NCI-H2081 treated with DMSO at 0.1 percent for 48 hours (cell line): ENCODE results near the gene GHR.

ENCODE experiments used
- DNase-seq: peaks from one replicate; lab custom pipeline; 2025; lab: John Stamatoyannopoulos, UW

GHR gene

DNA sequence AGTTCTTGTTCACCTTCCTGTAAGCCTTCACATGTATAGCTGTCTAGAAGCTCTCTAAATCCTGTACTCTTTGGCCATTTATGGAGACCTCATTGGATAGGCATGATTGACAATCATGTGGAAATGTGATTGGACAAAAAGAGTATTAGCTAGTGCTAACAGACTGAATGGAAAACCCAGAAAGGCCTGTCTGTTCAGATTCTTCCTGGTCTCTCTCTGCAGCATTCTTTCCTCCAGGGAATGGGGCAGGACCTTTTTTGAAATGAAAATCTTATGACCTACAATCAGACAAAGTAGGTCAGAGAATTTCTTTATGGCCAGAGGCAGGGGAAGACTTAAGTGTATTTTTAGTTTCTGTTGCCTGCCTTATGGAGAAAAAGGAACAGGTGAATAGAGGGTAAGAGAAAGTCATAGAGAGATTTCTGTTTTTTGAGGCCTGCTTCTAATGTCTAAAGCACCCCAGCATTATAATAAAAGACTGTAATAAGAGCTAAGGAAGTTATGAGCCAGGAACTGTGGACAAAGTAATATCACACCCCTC lies 181.0 kb downstream of the GHR start:
- no peak for DNase-seq

DNA sequence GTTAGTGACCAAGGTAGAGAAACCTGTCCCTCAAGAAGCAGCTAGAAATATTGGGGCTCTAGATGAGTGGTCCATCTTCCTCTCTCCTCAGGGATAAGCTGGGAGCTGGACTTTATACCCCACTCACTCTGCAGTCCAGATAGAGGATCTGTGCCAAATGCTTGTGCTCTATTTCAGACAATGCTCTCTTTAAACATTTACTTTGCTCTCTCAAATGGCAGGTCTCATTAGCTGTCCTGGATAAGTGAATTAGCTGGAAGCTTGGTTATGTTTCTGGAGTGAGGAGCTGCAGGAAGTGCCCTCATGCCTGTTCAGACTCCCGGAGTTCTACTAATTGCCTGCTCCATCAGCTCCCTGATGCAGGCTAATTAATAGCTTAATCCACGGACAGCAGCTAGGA lies 182.3 kb downstream of the GHR start:
- DNase-seq = no peak

DNA sequence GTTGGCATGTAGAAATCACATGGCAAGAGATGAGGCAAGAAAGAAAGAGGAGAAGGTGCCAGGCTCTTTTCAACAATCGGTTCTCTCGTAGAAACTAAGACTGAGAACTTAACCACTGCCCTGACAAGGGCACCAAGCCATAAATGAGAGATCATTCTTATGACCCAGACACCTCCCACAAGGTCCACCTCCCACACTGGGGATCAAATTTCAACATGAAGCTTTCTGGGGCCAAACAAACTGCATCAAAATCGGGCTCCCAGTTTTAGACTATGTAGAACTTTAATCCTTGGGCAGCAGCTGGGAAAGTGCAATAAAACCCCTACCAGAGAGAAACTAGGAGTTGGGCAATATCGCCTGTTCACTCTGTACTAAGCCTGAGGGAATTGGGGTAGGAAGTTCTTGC lies 183.2 kb downstream of the GHR start:
- DNase-seq = no peak

DNA sequence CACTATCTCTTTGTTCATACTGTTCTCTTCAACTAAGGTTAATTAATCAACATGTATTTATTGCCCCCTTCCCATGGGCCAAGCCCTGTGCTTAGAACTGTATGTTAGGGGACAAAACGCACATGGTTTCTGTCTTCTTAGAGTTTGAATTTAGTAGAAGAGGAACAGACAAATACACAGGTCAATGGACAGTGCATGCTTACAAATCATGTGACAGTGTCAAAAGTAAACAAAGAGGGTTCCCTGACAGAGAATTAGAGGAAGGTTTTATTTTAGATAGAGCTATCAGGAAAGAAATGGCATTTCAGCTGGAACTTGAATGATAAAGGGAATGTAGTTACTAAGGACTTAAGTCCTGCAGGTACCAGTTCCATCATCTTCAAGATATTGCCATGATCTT lies 188.2 kb downstream of the GHR start:
- DNase-seq = no peak

DNA sequence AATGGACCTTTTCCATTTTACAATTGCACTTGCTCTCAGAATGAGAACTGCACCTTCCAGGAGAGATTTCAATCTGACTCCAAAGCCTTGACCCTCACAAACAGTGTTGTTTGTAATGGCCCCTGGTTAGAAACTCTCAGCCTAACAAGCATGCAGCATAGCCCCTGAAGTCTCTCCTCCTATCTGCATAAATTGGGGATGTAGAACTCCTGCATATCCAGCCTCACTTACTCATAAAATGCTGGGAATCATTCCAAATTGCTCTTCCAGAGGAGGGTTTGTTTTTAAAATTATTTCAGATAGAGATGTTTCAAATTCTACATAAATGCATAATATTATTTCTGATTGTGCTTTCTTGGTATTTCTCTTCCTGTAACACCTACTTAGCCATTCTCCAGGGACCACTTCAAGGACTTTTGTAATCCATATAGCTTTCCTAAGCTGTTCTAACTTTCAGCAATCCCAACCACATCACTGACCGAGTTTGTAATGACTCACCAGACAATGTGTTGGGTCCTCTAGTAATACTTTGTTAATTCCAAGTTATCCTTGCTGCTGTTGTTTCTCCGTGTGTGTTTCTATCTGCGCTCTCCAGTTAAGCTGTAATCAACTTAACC lies 189.6 kb downstream of the GHR start:
- no peak for DNase-seq

DNA sequence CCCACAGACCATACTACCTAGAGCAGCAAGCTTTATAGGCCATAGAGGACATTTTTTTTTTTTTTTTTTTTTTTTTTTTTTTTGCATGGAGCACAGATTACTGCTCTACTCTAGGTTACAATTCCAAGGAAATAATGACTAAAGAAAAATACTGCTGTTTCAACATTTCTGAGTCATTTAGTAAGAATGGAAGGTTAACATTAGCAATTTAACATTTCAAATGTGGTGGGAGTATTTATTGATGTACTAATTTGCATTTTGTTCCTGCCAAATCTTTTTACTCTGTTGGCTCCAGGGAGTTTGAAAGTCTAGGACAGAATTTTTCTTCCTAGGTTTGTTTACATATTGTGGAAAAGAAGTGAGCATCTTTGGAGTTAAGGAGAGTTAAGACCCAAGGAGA lies 191.3 kb downstream of the GHR start:
- no peak for DNase-seq

DNA sequence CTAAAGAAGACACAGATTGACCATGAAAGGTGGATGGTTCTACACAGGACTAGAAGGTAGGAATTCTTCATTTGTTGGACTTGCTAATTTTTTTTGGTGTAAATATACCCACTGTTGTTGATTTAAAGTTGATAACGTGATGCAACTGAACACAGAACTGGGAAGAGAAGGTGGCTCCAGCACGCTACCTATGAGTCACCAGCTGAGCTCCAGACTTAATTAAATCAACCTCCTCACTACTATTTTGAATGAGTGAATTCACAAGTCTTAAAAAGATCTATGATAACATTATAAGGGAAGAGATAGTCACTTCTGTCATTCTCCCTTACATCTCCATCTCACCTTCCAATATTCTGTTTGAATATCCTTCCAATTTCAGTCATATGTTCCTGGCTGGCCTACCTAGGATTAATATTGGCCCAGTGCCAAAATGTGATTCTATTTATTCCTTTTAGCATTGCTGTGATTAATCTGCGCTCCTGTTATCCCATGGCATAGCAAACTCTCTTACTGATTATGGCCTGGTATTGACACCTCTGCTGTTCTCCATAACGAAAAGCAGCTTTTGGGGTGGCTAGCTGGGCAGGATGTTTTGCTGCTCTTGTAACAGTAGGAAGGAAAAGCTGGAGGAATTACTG lies 197.5 kb downstream of the GHR start:
- DNase-seq = no peak

DNA sequence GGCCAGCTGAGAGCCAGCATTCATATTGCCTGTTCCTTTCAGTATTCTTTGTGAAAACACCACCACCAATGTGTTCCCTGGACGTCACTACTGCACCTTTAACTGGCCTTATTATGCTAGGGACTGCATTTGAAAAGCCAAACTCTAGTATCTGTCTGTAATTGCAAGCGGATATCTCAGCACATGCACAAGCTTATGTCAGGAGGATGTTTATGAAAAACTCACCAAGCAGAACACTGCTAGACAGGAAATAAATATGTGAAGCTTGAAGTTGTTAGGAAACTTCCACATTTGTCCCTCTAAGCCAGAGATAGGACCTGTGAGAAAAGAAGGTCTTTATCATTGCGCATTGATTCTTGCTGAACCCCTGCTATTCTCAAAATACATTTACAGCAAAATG lies 198.0 kb downstream of the GHR start:
- no peak for DNase-seq

DNA sequence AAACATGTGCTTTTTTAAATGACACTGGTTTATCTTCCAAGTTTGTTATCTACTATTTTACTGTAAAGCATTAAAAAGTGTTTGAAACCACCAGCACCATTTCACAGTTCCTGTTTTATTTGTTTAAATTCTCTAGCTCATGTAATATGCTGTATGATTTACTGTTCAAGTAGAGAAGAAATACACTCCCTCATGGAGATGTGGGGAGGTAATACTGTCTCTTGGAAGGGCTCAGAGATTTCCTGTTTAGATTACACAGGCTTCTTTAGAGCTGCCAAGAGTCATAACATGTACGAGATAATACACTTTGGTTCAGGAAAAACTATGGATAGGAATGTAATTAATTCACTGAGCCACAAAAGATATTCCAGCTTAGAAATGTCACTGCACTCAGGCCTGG lies 198.4 kb downstream of the GHR start:
- DNase-seq = no peak

DNA sequence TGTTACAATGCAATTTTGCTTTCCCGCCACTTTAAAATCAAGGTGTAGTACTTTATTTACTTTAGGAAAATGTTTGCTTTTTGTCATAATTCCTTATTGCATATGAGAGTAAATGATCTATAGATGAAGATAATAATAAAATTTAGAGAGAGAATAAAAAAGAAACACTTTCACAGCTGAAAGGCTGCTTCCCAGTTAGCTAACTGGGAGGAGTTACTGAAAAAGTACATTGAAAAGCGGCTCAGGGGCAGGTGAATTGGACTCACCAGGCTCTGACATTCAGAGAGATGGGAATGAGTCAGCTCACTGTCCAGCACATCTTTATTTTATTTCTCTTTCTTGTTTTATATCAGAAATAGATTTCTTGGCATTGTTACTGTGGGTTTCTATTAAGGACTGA lies 201.7 kb downstream of the GHR start:
- no peak for DNase-seq

DNA sequence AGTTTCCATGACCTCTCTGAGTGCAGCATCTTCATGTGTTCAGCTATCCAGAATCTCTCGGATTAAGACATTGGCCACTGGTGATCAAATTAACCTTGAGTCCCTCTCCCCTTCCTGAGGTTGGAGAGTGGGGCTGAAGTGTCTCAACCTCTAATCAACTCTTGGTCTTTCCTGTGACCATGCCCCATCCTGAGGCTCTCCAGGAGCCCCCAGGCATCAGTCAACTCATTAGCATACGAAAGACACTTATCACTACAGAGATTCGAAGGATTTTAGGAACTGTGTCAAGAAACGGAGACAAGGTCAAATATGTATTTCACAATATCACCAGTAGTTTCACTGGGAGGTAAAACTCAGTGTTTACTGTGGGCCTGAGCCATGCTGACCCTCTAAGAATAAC lies 203.2 kb downstream of the GHR start:
- no peak for DNase-seq

DNA sequence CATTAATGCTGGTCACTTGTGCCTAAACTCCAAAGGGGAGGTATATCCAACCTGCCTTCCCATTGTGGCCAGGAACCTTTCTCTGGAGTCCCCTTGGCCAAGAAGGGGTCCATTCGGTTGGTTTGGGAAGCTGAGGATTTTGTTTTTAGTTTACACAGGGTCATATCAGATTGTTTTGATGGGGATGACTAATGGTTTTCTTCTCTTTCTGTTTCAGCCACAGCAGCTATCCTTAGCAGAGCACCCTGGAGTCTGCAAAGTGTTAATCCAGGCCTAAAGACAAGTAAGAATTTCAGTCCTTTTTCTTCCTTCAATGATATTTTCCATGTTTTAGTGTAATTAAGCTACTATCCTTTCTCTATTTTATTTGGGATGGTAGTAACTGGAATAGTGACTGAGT lies 205.6 kb downstream of the GHR start:
- DNase-seq = no peak

DNA sequence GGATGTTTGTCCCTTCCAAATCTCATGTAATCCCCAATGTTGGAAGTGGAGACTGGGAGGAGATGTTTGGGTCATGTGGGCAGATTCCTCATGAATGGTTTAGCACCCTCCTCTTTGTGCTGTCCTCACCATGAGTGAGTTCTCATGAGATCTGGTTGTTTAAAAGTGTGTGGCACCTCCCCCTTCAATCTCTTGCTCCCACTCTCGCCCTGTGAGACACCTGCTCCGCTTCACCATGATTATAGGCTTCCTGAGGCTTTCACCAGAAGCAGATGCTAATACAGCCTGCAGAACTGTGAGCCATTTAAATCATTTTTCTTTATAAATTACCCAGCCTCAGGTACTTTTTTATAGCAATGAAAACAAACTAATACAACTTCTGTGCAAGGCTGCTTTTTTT lies 206.0 kb downstream of the GHR start:
- no peak for DNase-seq

DNA sequence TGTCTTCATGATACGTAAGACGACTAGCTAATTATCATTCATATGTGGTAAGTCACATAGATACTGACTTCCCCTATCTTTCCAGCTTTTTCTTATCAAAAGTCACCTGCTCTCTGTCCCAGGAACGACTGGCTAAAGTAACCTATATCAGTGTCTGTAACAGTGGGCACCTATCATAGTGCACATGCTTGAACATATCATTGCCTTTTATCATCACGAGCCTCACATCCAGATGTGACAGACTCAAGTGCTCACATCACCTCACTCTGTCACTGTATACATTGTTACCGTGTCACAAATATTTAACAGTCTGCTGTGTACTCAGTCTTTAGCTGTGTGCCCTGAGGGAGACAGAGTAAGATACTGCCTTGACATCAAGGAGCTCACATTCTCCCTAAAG lies 208.0 kb downstream of the GHR start:
- no peak for DNase-seq

DNA sequence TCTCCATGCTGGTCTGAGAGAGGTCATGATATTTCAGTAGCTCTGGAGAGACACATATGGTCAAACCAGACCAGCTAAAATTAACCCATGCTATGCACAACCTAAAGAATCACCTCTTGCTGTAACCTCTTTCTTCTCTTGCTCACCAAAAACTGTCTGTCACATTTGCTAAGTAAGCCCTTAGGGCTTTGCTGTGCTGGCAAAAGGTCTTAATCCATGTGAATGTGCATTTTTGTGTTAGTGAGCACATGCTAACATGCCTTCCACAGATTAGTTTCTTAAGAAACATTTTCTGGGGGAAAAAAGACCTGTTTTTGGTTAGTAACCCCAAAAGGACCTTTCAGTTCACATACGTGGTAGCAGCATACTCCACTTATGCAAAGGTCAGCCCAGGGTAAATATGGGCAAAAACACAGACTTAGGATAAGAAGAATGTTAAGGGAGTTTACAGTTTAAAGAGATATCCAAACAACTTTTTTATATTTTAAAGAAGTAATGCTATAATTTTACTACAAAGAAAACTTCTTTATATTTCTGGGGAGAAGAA lies 209.2 kb downstream of the GHR start:
- no peak for DNase-seq

DNA sequence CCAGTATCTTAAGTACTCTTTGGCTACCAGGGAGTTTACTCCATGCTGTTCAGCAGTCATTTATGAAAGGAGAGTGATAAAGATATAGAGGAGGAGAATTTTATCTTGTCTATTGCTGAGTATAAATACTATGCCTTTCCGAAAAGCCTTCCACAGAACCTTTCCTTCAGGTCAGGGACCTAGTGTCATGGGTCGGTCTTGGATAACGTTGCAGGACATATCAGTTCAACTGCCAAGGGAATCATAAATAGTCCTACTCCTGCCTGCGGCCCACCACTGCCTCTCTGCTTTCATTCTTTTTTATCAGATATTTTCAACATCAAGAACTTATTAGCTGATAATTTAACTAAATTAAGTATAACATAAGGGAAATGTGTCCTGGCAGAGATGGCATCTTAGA lies 211.3 kb downstream of the GHR start:
- no peak for DNase-seq

DNA sequence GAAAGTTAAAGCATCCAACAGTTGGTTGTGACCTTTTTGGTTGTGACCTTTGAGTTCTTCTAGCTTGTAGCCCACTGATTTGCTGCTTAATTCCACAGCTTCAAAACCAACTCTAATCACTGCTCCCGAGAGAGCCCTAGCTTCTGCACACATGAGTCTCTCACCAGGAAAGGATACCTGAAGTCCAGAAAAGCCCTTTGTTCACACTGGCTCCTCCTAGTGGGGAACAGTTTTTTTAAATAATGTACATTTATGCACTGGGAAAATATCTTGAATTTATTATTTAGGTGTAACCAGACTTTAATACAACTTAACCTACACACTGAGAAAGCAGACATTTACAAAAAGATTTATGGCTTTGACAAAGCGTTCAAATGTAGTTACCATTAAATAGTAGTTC lies 213.2 kb downstream of the GHR start:
- no peak for DNase-seq

DNA sequence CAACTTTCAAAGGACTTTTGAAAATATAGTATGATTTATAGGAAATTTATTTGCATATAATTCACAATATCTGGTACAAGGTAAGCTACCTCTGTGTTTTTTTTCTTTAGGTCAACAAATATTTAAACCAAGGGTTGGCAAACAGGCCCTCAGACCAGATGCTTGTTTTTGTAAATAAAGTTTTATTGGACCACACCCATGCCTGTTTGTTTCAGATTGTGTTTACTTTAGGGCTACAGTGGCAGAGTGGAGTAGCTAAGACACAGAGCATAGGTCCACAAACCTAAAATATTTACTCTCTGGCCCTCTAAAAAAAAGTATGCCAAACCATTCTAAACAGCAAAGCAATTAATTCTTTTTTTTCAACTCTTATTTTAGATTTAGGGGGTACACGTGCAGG lies 213.7 kb downstream of the GHR start:
- DNase-seq = no peak

DNA sequence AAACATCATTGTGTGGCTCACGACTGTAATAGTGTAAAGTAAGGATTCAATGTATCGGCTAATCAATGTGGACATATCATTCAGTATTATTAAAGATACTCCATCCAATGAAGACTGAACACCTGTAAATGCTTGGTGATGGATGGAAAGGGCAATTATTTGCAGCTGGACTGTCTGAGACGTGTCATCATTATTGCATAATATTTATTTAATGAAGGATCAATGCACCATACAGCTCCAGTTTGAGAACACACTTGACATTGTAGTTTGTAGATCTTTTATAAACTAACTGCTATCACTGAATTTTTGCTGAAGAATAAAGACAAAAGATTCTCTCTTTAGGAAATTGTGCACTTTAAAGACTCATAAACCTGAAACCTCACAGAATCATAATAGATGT lies 215.7 kb downstream of the GHR start:
- DNase-seq = no peak

DNA sequence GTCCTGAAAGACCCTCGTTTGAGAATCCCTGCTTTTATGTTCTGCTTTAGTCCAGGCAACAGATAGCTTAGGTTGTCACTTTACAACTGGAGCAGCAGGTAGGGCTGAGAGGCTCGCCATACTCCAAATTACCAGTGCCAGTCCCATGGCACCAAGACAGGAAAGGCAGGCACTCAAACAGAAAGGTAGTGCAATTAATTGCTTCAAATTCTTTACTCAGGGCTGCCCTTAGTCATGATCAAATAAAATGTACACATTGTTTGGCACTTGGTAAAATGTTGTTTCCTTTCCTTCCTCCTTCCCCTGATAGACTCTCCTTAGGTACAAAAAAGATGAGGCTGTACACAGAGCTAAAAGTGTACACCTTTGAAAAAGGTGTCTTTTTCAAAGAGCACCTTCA lies 217.6 kb downstream of the GHR start:
- no peak for DNase-seq

DNA sequence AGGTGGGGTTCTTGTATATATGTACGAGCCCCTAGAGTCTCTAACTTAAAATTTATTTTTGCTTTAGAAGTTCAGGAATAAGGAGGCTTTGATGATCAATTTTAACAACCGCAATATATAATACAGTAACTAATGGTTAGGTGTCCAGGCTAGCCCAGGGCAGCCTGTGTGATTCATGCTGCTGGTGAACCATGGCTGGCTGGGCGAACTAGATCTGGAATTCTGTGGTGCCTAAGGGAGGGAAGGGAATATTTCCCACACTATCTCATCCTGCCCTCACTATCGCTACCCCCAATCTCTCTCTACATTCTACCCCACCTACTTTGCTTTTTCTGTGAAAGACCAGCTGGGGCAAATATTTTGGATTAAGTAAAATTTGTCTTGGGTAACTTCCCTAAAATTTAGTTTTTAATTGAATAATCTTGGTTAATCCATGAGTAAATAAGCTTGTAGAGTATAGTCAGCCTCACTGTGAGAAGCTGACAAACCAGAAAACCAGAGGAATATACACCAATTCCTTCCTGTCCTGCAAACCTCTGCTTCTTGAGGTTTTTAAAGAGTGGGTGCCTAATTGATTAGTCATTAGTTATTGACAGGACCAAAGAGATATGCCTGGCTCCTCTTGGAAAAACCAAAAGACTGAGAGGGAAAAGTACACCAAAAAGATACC lies 218.2 kb downstream of the GHR start:
- no peak for DNase-seq

DNA sequence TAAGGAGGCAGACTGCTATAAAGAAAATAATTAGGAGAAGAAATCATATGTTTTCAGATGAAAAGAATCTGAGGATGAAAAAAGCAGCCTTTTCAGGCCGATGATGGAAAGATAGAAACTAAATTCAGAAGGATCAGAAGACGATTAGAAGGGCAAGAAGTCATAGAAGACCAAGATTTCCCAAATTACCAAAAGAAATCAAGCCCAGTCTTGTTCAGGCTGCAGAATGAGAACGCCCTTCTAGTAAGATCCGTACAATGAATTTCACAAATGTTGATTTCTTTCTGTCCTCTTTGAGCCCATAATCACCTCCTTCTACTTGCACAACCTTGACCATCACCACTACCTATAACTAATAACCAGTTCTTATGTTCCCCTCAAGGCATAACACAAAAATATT lies 218.8 kb downstream of the GHR start:
- no peak for DNase-seq

DNA sequence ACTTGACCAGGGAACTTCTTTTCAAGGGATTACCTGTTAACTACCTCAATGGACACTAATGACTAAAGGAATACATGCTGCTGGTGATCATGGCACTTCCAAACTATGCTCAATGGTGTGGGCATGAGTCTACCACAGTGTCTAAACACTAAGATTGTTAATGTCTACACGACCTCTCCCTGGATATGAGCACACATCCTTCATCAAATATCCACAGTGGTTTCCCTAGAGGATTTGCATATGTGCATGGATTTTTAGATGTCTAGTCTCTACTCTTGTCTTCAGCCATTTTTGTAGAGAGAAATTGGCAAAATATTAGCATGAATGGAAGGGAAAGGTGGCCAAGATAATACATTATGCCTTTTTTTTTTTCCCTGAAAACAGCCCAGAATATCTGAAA lies 220.1 kb downstream of the GHR start:
- DNase-seq = no peak
